ENCODE data around the gene LAMA4.

The LAMA4 gene

DNA sequence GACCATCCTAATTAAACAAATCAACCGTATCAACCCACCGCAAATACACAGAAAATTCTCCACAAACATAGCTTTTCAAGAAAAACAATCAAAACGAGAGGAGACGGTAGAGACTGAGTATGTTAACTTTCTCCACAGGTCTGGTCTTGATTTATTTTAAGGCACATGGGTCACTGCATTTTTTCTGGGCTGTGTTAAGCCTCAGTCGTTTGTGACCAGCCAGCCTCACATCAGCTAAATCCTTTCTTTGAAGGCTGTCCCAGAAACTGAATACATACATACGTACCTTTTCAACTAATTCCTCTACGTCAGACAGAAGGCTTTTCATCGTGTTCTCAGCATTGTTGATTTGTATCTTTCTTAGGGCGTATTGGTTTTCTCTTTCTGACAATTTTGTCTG is 69.4 kb downstream of the LAMA4 start:
- Histone ChIP-seq H3K4me2 (ENCODE audit: low read depth, low read length, poor library complexity, severe bottlenecking) (no peak overlapping the region), H3K79me2 (ENCODE audit: insufficient read depth, low read length) (no peaks in the 10 kb centered on the region), H3K9me2 (replicated peaks; ENCODE audit: insufficient read depth, low read length) (no peaks in the 10 kb centered on the region), H3K4me3 (ENCODE audit: insufficient read depth, low read length, poor library complexity, severe bottlenecking) (no peak overlapping the region), H3K27me3 (ENCODE audit: low read length) (no peaks in the 10 kb centered on the region), H3K9ac (ENCODE audit: low read length) (no peak overlapping the region), H2AFZ (ENCODE audit: low read depth, low read length, severe bottlenecking) (no peak overlapping the region), H3K27ac (ENCODE audit: low read depth, low read length) (no peak overlapping the region), H3K36me3 (ENCODE audit: low read length) (no peaks in the 10 kb centered on the region), H3K9me3 (ENCODE audit: insufficient read depth, low read length) (no peaks in the 10 kb centered on the region), H3F3A (ENCODE audit: insufficient read depth) (no peaks in the 10 kb centered on the region), H4K20me1 (ENCODE audit: low read depth, low read length) (no peaks in the 10 kb centered on the region)
- TF ChIP-seq, protein P1, sequence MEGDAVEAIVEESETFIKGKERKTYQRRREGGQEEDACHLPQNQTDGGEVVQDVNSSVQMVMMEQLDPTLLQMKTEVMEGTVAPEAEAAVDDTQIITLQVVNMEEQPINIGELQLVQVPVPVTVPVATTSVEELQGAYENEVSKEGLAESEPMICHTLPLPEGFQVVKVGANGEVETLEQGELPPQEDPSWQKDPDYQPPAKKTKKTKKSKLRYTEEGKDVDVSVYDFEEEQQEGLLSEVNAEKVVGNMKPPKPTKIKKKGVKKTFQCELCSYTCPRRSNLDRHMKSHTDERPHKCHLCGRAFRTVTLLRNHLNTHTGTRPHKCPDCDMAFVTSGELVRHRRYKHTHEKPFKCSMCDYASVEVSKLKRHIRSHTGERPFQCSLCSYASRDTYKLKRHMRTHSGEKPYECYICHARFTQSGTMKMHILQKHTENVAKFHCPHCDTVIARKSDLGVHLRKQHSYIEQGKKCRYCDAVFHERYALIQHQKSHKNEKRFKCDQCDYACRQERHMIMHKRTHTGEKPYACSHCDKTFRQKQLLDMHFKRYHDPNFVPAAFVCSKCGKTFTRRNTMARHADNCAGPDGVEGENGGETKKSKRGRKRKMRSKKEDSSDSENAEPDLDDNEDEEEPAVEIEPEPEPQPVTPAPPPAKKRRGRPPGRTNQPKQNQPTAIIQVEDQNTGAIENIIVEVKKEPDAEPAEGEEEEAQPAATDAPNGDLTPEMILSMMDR (IDR thresholded peaks at IDR 0.05; ENCODE audit: insufficient read depth, low read length, poor library complexity, severe bottlenecking), result no peak
- no peak for TF ChIP-seq EZH2phosphoT487 (conservative IDR thresholded peaks at IDR 0.05; ENCODE audit: low read length)

DNA sequence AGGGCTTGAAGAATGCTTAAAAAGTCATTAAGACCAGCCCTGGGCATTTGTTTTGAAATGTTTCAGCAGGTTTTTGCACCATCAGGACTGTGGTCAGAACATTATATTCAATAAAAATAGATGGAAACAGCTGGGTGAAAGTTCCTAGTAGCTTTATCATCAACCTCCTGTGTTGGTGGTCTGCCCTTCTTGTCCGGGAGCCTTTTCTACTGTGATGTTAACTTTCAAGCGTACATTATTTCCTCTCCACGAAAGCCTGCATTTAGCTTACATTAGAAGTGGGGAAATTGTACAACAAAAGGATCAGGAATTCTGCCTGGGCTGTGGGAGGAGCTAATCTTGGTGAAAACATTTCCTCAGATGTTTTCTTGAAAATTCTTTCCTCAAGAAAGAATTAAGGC is 71.1 kb downstream of the LAMA4 start:
- Histone ChIP-seq H3K9me2 (replicated peaks; ENCODE audit: insufficient read depth, low read length) (no peaks in the 10 kb centered on the region), H3K27me3 (ENCODE audit: low read length) (no peaks in the 10 kb centered on the region), H3K9me3 (ENCODE audit: insufficient read depth, low read length) (no peaks in the 10 kb centered on the region), H3K9ac (ENCODE audit: low read length) (no peak overlapping the region), H2AFZ (ENCODE audit: low read depth, low read length, severe bottlenecking) (no peak overlapping the region), H3K36me3 (ENCODE audit: low read length) (no peaks in the 10 kb centered on the region), H3K4me3 (ENCODE audit: insufficient read depth, low read length, poor library complexity, severe bottlenecking) (no peak overlapping the region), H3F3A (ENCODE audit: insufficient read depth) (no peaks in the 10 kb centered on the region), H4K20me1 (ENCODE audit: low read depth, low read length) (no peaks in the 10 kb centered on the region), H3K27ac (ENCODE audit: low read depth, low read length) (no peak overlapping the region), H3K4me2 (ENCODE audit: low read depth, low read length, poor library complexity, severe bottlenecking) (no peak overlapping the region), H3K79me2 (ENCODE audit: insufficient read depth, low read length) (no peaks in the 10 kb centered on the region)
- TF ChIP-seq, protein P1 (IDR thresholded peaks at IDR 0.05; ENCODE audit: insufficient read depth, low read length, poor library complexity, severe bottlenecking), result no peak
- TF ChIP-seq EZH2phosphoT487 (conservative IDR thresholded peaks at IDR 0.05; ENCODE audit: low read length), result no peak

DNA sequence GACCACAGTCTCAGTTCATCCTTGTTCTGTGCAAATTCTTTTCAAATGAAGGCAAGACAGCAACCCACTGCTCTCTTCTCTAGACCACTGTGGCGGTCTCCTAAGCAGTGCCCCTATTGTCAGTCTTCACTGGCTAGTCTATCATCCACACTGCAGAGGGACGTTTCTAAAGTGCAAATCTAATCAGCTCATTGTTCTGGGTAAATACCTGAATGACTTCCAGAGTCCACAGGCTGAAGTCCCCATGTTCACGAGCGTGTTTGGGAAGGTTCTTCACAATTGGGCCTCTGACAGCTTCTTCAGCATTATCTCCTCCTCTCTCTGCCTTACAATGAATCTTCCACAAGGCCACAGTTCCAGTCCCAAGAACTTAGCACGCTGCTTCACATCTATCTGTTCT is 73.2 kb downstream of the LAMA4 start:
- Histone ChIP-seq H3K27ac (ENCODE audit: low read depth, low read length) (no peak overlapping the region), H4K20me1 (ENCODE audit: low read depth, low read length) (no peaks in the 10 kb centered on the region), H3K4me3 (ENCODE audit: insufficient read depth, low read length, poor library complexity, severe bottlenecking) (no peak overlapping the region), H3K79me2 (ENCODE audit: insufficient read depth, low read length) (no peaks in the 10 kb centered on the region), H3F3A (ENCODE audit: insufficient read depth) (no peaks in the 10 kb centered on the region), H3K9me3 (ENCODE audit: insufficient read depth, low read length) (no peaks in the 10 kb centered on the region), H3K9ac (ENCODE audit: low read length) (no peak overlapping the region), H3K4me2 (ENCODE audit: low read depth, low read length, poor library complexity, severe bottlenecking) (no peak overlapping the region), H2AFZ (ENCODE audit: low read depth, low read length, severe bottlenecking) (no peak overlapping the region), H3K27me3 (ENCODE audit: low read length) (no peaks in the 10 kb centered on the region), H3K36me3 (ENCODE audit: low read length) (no peaks in the 10 kb centered on the region), H3K9me2 (replicated peaks; ENCODE audit: insufficient read depth, low read length) (no peaks in the 10 kb centered on the region)
- TF ChIP-seq EZH2phosphoT487 (conservative IDR thresholded peaks at IDR 0.05; ENCODE audit: low read length), result no peak
- TF ChIP-seq, protein P1 (IDR thresholded peaks at IDR 0.05; ENCODE audit: insufficient read depth, low read length, poor library complexity, severe bottlenecking), result no peak
